NCI-H2227 treated with DMSO at 0.1 percent for 48 hours (cell line): ENCODE results near the gene ZBTB9.
A peak's percentile ranks its signal among the peaks of the same experiment; 100 is the strongest.

Experiments
- DNase-seq: peaks from one replicate; lab custom pipeline; 2025; lab: John Stamatoyannopoulos, UW

Gene ZBTB9

GRCh38 chr6:33454009-33454946, at the start of gene ZBTB9:
TSS of gene ZBTB9 (plus strand) at chr6:33454576. CDS start at chr6:33455101, 525 bp downstream.
- DNase-seq, result peak; percentile 94

- no peak for DNase-seq
Observed at GRCh38 chr6:33404884-33405283, 49.5 kb upstream of the ZBTB9 start.

GRCh38 chr6:33405386-33405940, 48.9 kb upstream of the ZBTB9 start:
- DNase-seq, result no peak

- no peak for DNase-seq
Observed at GRCh38 chr6:33406126-33406525, 48.2 kb upstream of the ZBTB9 start.

- DNase-seq, result no peak
Observed at GRCh38 chr6:33407132-33407718, 47.2 kb upstream of the ZBTB9 start.

- DNase-seq, result peak; percentile 96
Observed at GRCh38 chr6:33410050-33410710, 44.2 kb upstream of the ZBTB9 start.

GRCh38 chr6:33410711-33411631, 43.4 kb upstream of the ZBTB9 start, which contains the start of gene PHF1:
TSS of gene PHF1 (plus strand) at chr6:33411014. CDS start at chr6:33412264, 1,250 bp downstream.
- peak; percentile 72 for DNase-seq

GRCh38 chr6:33411632-33412005, 42.8 kb upstream of the ZBTB9 start:
- no peak for DNase-seq

GRCh38 chr6:33412140-33413009, 42.0 kb upstream of the ZBTB9 start:
- DNase-seq, result no peak

- no peak for DNase-seq
Observed at GRCh38 chr6:33413241-33414120, 40.9 kb upstream of the ZBTB9 start.

GRCh38 chr6:33414592-33415271, 39.6 kb upstream of the ZBTB9 start:
- DNase-seq, result no peak

- DNase-seq, result no peak
Observed at GRCh38 chr6:33415831-33416230, 38.5 kb upstream of the ZBTB9 start.

GRCh38 chr6:33416386-33417127, 37.8 kb upstream of the ZBTB9 start:
- DNase-seq, result no peak

- DNase-seq, result no peak
Observed at GRCh38 chr6:33417128-33417902, 37.1 kb upstream of the ZBTB9 start.

- peak; percentile 98 for DNase-seq
Observed at GRCh38 chr6:33417903-33418689, 36.3 kb upstream of the ZBTB9 start, which contains the start of gene CUTA. TSS of gene CUTA (minus strand) at chr6:33418107. CDS start at chr6:33418000, 107 bp downstream.

GRCh38 chr6:33418690-33419291, 35.6 kb upstream of the ZBTB9 start:
- no peak for DNase-seq
